ENCODE data around the gene ASIC4.

ASIC4 gene

GRCh38 chr2:219475697-219476651, 38.3 kb upstream of the ASIC4 start:
- no peak overlapping the region for H3K4me3 Mint-ChIP-seq
- H3K36me3 Mint-ChIP-seq, result peaks cover 10% of the 10 kb centered on the region
- no peak overlapping the region for H3K27ac Mint-ChIP-seq

GRCh38 chr2:219476652-219477151, 37.6 kb upstream of the ASIC4 start:
- Mint-ChIP-seq H3K27me3 (no peaks in the 10 kb centered on the region), H3K27ac (no peak overlapping the region), H3K4me3 (no peak overlapping the region), H3K9me3 (ENCODE audit: low read depth) (no peaks in the 10 kb centered on the region), H3K4me1 (ENCODE audit: low read depth) (peaks cover 3% of the 10 kb centered on the region), H3K36me3 (peaks cover 10% of the 10 kb centered on the region)

More at GRCh38 chr2:219475697-219476651, 38.3 kb upstream of the ASIC4 start:
- H3K4me1 Mint-ChIP-seq (ENCODE audit: low read depth), result peaks cover 3% of the 10 kb centered on the region
- no peaks in the 10 kb centered on the region for H3K27me3 Mint-ChIP-seq
- H3K9me3 Mint-ChIP-seq (ENCODE audit: low read depth), result no peaks in the 10 kb centered on the region

- no peaks in the 10 kb centered on the region for H3K27me3 Mint-ChIP-seq
- peaks cover 3% of the 10 kb centered on the region for H3K4me1 Mint-ChIP-seq (ENCODE audit: low read depth)
- no peaks in the 10 kb centered on the region for H3K9me3 Mint-ChIP-seq (ENCODE audit: low read depth)
- H3K27ac Mint-ChIP-seq, result no peak overlapping the region
- H3K36me3 Mint-ChIP-seq, result peaks cover 10% of the 10 kb centered on the region
- H3K4me3 Mint-ChIP-seq, result no peak overlapping the region
Measured at GRCh38 chr2:219477179-219477578, 37.1 kb upstream of the ASIC4 start.

GRCh38 chr2:219477815-219478214, 36.5 kb upstream of the ASIC4 start:
- no peaks in the 10 kb centered on the region for H3K9me3 Mint-ChIP-seq (ENCODE audit: low read depth)
- peaks cover 10% of the 10 kb centered on the region for H3K36me3 Mint-ChIP-seq
- peaks cover 1% of the 10 kb centered on the region for H3K27me3 Mint-ChIP-seq
- no peak overlapping the region for H3K27ac Mint-ChIP-seq
- peaks cover 3% of the 10 kb centered on the region for H3K4me1 Mint-ChIP-seq (ENCODE audit: low read depth)
- H3K4me3 Mint-ChIP-seq, result no peak overlapping the region

- peaks cover 8% of the 10 kb centered on the region for H3K36me3 Mint-ChIP-seq
- no peaks in the 10 kb centered on the region for H3K9me3 Mint-ChIP-seq (ENCODE audit: low read depth)
- H3K4me3 Mint-ChIP-seq, result no peak overlapping the region
- no peak overlapping the region for H3K27ac Mint-ChIP-seq
- H3K4me1 Mint-ChIP-seq (ENCODE audit: low read depth), result peaks cover 5% of the 10 kb centered on the region
- H3K27me3 Mint-ChIP-seq, result peaks cover 3% of the 10 kb centered on the region
Measured at GRCh38 chr2:219478916-219479315, 35.4 kb upstream of the ASIC4 start.

GRCh38 chr2:219480004-219480403, 34.3 kb upstream of the ASIC4 start:
- no peak overlapping the region for H3K4me3 Mint-ChIP-seq
- H3K36me3 Mint-ChIP-seq, result peaks cover 8% of the 10 kb centered on the region
- H3K4me1 Mint-ChIP-seq (ENCODE audit: low read depth), result peaks cover 9% of the 10 kb centered on the region
- no peak overlapping the region for H3K27ac Mint-ChIP-seq
- H3K9me3 Mint-ChIP-seq (ENCODE audit: low read depth), result no peaks in the 10 kb centered on the region
- peaks cover 4% of the 10 kb centered on the region for H3K27me3 Mint-ChIP-seq

GRCh38 chr2:219482674-219483405, 31.4 kb upstream of the ASIC4 start:
- Mint-ChIP-seq H3K9me3 (ENCODE audit: low read depth) (no peaks in the 10 kb centered on the region), H3K4me3 (no peak overlapping the region), H3K27ac (no peak overlapping the region), H3K27me3 (peaks cover 15% of the 10 kb centered on the region), H3K4me1 (ENCODE audit: low read depth) (peaks cover 5% of the 10 kb centered on the region), H3K36me3 (peaks cover 8% of the 10 kb centered on the region)

GRCh38 chr2:219483451-219484342, 30.6 kb upstream of the ASIC4 start:
- Mint-ChIP-seq H3K27ac (no peak overlapping the region), H3K27me3 (peaks cover 15% of the 10 kb centered on the region), H3K4me1 (ENCODE audit: low read depth) (peaks cover 5% of the 10 kb centered on the region), H3K9me3 (ENCODE audit: low read depth) (no peaks in the 10 kb centered on the region), H3K4me3 (peak overlapping the region; percentile 72), H3K36me3 (peaks cover 8% of the 10 kb centered on the region)

GRCh38 chr2:219484343-219485200, 29.7 kb upstream of the ASIC4 start:
- Mint-ChIP-seq H3K27me3 (peaks cover 15% of the 10 kb centered on the region), H3K36me3 (peaks cover 6% of the 10 kb centered on the region), H3K4me1 (ENCODE audit: low read depth) (peaks cover 5% of the 10 kb centered on the region), H3K9me3 (ENCODE audit: low read depth) (no peaks in the 10 kb centered on the region), H3K4me3 (peak overlapping the region; percentile 72), H3K27ac (no peak overlapping the region)

GRCh38 chr2:219485201-219485580, 29.1 kb upstream of the ASIC4 start:
- Mint-ChIP-seq H3K4me3 (peak overlapping the region; percentile 46), H3K27me3 (peaks cover 15% of the 10 kb centered on the region), H3K4me1 (ENCODE audit: low read depth) (peaks cover 5% of the 10 kb centered on the region), H3K9me3 (ENCODE audit: low read depth) (no peaks in the 10 kb centered on the region), H3K36me3 (peaks cover 6% of the 10 kb centered on the region), H3K27ac (no peak overlapping the region)

GRCh38 chr2:219486380-219486959, 27.8 kb upstream of the ASIC4 start:
- peaks cover 1% of the 10 kb centered on the region for H3K36me3 Mint-ChIP-seq
- H3K9me3 Mint-ChIP-seq (ENCODE audit: low read depth), result no peaks in the 10 kb centered on the region
- peaks cover 15% of the 10 kb centered on the region for H3K27me3 Mint-ChIP-seq
- H3K4me3 Mint-ChIP-seq, result no peak overlapping the region
- H3K4me1 Mint-ChIP-seq (ENCODE audit: low read depth), result peaks cover 5% of the 10 kb centered on the region
- H3K27ac Mint-ChIP-seq, result no peak overlapping the region

GRCh38 chr2:219488149-219488843, 26.0 kb upstream of the ASIC4 start:
- Mint-ChIP-seq H3K36me3 (no peaks in the 10 kb centered on the region), H3K4me3 (no peak overlapping the region), H3K4me1 (ENCODE audit: low read depth) (peaks cover 5% of the 10 kb centered on the region), H3K27me3 (peaks cover 16% of the 10 kb centered on the region), H3K27ac (no peak overlapping the region), H3K9me3 (ENCODE audit: low read depth) (no peaks in the 10 kb centered on the region)

GRCh38 chr2:219488844-219489194, 25.5 kb upstream of the ASIC4 start:
- H3K27ac Mint-ChIP-seq, result no peak overlapping the region
- peaks cover 16% of the 10 kb centered on the region for H3K27me3 Mint-ChIP-seq
- H3K4me1 Mint-ChIP-seq (ENCODE audit: low read depth), result peaks cover 5% of the 10 kb centered on the region
- H3K4me3 Mint-ChIP-seq, result no peak overlapping the region
- no peaks in the 10 kb centered on the region for H3K36me3 Mint-ChIP-seq
- H3K9me3 Mint-ChIP-seq (ENCODE audit: low read depth), result no peaks in the 10 kb centered on the region
